CD8-positive, alpha-beta memory T cell (primary cell): ENCODE results near the gene RPA1. TPM values are rescaled to one million over a fixed set of nuclear protein-coding genes. Genes with fewer than 3 reads are reported as not detected.

Source experiments
- CTCF ChIA-PET: fragments of 350-600 bp; sonication (Branson Sonifier 250); formaldehyde crosslinking; loops from one replicate; lab custom pipeline; 2021; ENCODE audit warnings: antibody characterized with exemption; lab: Charles Lee
- POLR2A ChIA-PET: fragments of 350-600 bp; sonication (Branson Sonifier 250); formaldehyde crosslinking; loops from one replicate; lab custom pipeline; 2021; ENCODE audit warnings: antibody characterized with exemption; lab: Charles Lee
- DNase-seq, 5 donors: peaks; one replicate each; pipeline versions ENCODE4 v3.0.0 to v3.0.0-alpha.2; 2020 to 2022; ENCODE audit warnings: mixed read lengths in 1 of 5
- H3K27ac ChIP-seq: one replicate; pipeline ENCODE4 v1.7.0; 2013; ENCODE audit warnings: low read depth, mild to moderate bottlenecking, low read length, moderate library complexity
- H3K27me3 ChIP-seq: 2 replicates; pipeline ENCODE4 v1.7.0; 2013; ENCODE audit warnings: low read length, mild to moderate bottlenecking; ENCODE audit not compliant: insufficient read depth, poor library complexity, severe bottlenecking
- H3K36me3 ChIP-seq: 2 replicates; pipeline ENCODE4 v1.7.0; 2013; ENCODE audit warnings: mild to moderate bottlenecking, low read length, moderate library complexity; ENCODE audit not compliant: insufficient read depth
- H3K4me1 ChIP-seq: 2 replicates; pipeline ENCODE4 v1.7.0; 2013; ENCODE audit warnings: mild to moderate bottlenecking, low read length, moderate library complexity; ENCODE audit not compliant: insufficient read depth
- H3K4me3 ChIP-seq: 2 replicates; pipeline ENCODE4 v1.7.0; 2013; ENCODE audit warnings: mild to moderate bottlenecking, low read length
- H3K9me3 ChIP-seq: 2 replicates; pipeline ENCODE4 v1.7.0; 2013; ENCODE audit warnings: mild to moderate bottlenecking, low read length
- H3K27ac Mint-ChIP-seq, 8 donors: one replicate each; pipeline ENCODE4 v1.8.0; 2020 to 2021; ENCODE audit warnings: mixed read lengths in 8 of 8, mild to moderate bottlenecking in 6 of 8, inconsistent platforms in 3 of 8, moderate library complexity in 3 of 8
- H3K27me3 Mint-ChIP-seq, 2 donors: one replicate each; pipeline ENCODE4 v1.8.0; 2020 to 2021; ENCODE audit warnings: mixed read lengths in 2 of 2, mild to moderate bottlenecking in 1 of 2, moderate library complexity in 1 of 2
- H3K36me3 Mint-ChIP-seq, 3 donors: one replicate each; pipeline ENCODE4 v1.8.0; 2020 to 2021; ENCODE audit warnings: mixed read lengths in 3 of 3, inconsistent platforms in 1 of 3, mild to moderate bottlenecking in 1 of 3
- H3K4me1 Mint-ChIP-seq, 3 donors: one replicate each; pipeline ENCODE4 v1.8.0; 2020 to 2021; ENCODE audit warnings: mixed read lengths in 3 of 3, inconsistent platforms in 1 of 3, mild to moderate bottlenecking in 1 of 3
- H3K4me3 Mint-ChIP-seq, 7 donors: one replicate each; pipeline ENCODE4 v1.8.0; 2020 to 2021; ENCODE audit warnings: mixed read lengths in 7 of 7, mild to moderate bottlenecking in 6 of 7, moderate library complexity in 4 of 7, inconsistent platforms in 2 of 7
- H3K9me3 Mint-ChIP-seq, 5 donors: one replicate each; pipeline ENCODE4 v1.8.0; 2020 to 2022; ENCODE audit warnings: mixed read lengths in 5 of 5, mild to moderate bottlenecking in 3 of 5, moderate library complexity in 2 of 5, inconsistent platforms in 1 of 5
- polyA plus RNA-seq: library from polyadenylated mRNA; unstranded; fragments of 300-500 nt; fragmentation: Illumina TruSeq; gene quantifications from one replicate; pipeline ENCODE4 v1.2.3, GENCODE V29; 2021
- total RNA-seq, 2 experiments: library from RNA; stranded (reverse); gene quantifications; one replicate each; pipeline ENCODE4 v1.2.3, GENCODE V29; 2021

Gene RPA1
- total and polyA plus RNA-seq, 3 experiments from 2014 or later, result 92.3 to 192 (median 168) TPM

DNA sequence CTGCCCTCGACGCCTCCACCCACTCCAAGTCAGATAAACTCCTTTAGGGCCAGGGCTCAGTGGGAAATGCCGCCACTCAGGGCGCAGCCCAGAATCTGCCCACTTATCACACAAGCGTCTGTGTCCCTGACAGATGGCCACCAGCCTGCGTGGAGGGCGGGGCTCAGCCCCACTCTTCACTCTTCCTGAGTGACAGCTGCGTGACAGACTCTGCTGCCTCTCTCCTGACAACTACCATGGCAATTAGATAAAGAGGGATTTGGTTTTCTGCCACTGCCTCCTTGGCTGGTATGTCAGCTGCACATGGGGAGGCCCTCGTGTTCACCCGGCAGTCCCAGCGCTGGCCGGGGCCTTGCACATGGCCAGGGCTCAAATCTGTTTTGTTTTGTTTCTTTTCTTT lies 99.2 kb downstream of the RPA1 start:
- H3K9me3 ChIP-seq, result no peaks in the 10 kb centered on the region
- H3K27me3 ChIP-seq, result no peaks in the 10 kb centered on the region
- Mint-ChIP-seq H3K4me3 (no peak overlapping the region), H3K27me3 (peaks cover 0 to 4% of the 10 kb centered on the region in 2 donors), H3K36me3 (no peaks in the 10 kb centered on the region), H3K4me1 (no peaks in the 10 kb centered on the region), H3K27ac (no peak overlapping the region), H3K9me3 (no peaks in the 10 kb centered on the region)
- H3K4me3 ChIP-seq, result no peak overlapping the region
- no peaks in the 10 kb centered on the region for H3K36me3 ChIP-seq
- DNase-seq, result no peak
- ChIA-PET POLR2A (no interaction called here), CTCF (no interaction called here)
- no peaks in the 10 kb centered on the region for H3K4me1 ChIP-seq
- no peak overlapping the region for H3K27ac ChIP-seq

DNA sequence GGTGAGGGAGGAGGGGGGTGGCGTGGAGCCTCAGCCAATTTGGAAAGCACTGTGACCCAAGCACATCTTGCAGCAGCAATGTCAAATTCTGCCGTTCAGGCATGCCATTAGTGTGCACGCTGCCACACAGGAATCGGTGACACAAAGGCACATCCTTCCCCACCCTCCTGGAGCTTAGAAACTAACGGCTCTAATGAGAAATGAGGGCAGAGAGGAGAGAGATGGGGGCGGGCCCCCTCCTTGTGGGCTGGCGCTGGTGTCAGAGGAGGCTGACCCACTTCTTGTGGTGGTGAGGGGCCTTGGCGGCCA lies 100.5 kb downstream of the RPA1 start:
- CTCF ChIA-PET, result no interaction called here
- Mint-ChIP-seq H3K27ac (no peak overlapping the region), H3K4me1 (no peaks in the 10 kb centered on the region), H3K4me3 (no peak overlapping the region), H3K27me3 (peaks cover 0 to 4% of the 10 kb centered on the region in 2 donors), H3K36me3 (no peaks in the 10 kb centered on the region), H3K9me3 (no peaks in the 10 kb centered on the region)
- Histone ChIP-seq H3K4me1 (no peaks in the 10 kb centered on the region), H3K4me3 (no peak overlapping the region), H3K9me3 (no peaks in the 10 kb centered on the region), H3K27me3 (no peaks in the 10 kb centered on the region), H3K27ac (no peak overlapping the region), H3K36me3 (no peaks in the 10 kb centered on the region)
- no peak for DNase-seq
- POLR2A ChIA-PET, result no interaction called here

DNA sequence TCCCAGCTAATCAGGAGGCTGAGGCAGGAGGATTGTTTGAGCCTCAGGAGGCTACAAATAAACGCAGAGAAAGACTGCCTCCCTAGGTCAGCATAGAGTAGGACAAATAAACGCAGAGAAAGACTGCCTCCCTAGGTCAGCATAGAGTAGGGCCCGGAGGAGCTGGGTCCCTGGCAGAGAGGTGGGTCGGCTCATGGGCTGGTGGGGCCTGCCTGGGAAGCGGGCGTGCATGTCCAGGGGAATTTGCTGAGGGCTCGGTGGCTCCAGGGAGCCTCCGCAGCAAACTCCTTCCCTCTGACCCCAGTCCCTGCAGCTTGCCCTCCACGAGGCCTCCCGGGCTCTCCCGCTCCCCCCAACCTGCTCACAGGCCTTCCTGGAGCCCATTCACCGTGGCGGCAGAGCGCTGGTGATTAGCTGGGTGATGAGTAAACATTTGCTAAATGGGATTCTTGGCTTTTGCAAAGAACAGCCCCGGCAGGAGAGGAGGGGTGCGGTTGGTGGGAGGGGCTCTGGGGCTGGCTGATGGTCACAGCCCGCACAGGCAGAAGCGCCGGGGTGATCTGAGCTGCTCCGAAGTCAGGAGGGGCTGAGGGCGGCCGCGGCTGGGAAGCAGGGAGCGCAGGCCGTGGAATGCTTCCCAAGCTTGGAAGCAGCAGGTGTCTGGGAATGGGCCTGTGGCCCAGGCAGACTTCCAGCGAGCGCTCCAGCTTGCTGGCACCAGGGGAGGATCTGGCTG lies 102.2 kb downstream of the RPA1 start:
- ChIA-PET POLR2A (interaction anchor here (0.6 kb wide), 1 partner anchor 187 kb away, joined by 11 read pairs; no protein-coding TSS in a partner anchor), CTCF (no interaction called here)
- no peaks in the 10 kb centered on the region for H3K36me3 Mint-ChIP-seq

DNA sequence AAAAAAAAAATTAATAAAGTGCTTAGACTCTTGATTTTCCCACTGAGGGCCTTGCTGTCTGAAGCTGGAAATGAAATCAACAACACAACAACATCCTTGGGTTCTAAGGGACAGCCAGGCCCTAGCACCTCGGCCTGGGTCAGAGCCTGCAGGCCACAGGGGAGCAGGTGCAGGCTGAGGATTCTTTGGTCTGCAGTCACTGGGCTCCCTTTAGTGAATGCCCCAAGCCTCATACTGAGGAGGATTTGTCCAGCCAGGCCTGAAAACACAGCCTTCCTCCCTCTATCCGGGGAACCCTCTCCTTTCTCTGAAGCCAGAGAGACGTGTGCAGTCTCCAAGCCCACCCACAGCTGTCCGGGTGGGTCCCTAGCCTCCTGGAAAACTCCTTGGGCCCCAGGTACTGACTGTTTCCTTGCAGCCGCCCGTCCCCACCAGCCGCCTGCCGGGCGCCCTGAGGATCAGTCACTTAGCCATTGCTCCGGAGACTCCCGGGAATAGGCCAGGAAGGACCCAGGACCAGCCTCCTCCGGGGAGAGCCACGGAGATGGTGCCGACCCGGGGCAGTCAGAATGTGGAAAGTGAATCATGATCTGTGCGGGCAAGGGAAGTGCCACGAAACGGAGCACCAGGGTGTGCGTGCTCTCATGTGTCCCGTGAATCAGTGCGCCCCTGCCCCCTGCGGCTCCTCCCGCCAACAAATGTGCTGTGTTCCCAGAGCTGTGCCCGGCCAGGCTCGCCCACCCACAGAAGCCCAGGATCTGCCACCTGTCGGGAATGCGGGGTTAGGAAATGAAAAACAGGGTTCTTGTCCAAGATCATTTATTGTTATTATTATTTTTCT lies 104.3 kb downstream of the RPA1 start:
- H3K4me1 Mint-ChIP-seq, result no peaks in the 10 kb centered on the region
- CTCF ChIA-PET, result no interaction called here

More for the DNA sequence above, 102.2 kb downstream of the RPA1 start:
- Histone ChIP-seq H3K4me3 (no peak overlapping the region), H3K36me3 (no peaks in the 10 kb centered on the region), H3K4me1 (no peaks in the 10 kb centered on the region), H3K9me3 (no peaks in the 10 kb centered on the region), H3K27me3 (no peaks in the 10 kb centered on the region), H3K27ac (no peak overlapping the region)
- DNase-seq, result no peak
- Mint-ChIP-seq H3K9me3 (no peaks in the 10 kb centered on the region), H3K4me3 (no peak overlapping the region), H3K27ac (no peak overlapping the region), H3K27me3 (peaks cover 0 to 4% of the 10 kb centered on the region in 2 donors), H3K4me1 (no peaks in the 10 kb centered on the region)

DNA sequence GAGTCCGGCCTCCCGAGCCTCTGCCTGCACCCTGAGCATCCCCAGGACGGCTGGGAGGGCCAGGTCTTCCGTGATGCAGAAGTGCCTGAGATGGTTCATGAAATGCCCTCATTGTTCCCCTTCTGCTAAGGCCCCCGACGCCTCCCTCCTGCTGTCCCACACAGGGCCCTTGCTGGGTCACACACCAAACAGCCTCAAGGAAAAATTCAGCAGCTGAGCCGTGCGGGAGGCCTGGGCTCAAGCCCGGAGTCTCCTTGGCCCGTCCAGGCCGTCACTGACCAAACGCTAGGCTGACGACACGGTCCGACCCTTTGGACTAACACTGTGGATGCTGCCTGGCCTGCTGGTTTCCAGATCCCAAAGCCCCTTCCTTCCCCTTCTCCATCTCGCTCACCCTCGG lies 105.1 kb downstream of the RPA1 start:
- no peaks in the 10 kb centered on the region for H3K9me3 ChIP-seq
- no peak overlapping the region for H3K4me3 Mint-ChIP-seq
- H3K9me3 Mint-ChIP-seq, result no peaks in the 10 kb centered on the region
- no peaks in the 10 kb centered on the region for H3K36me3 ChIP-seq
- H3K4me3 ChIP-seq, result no peak overlapping the region
- H3K4me1 Mint-ChIP-seq, result no peaks in the 10 kb centered on the region
- no peak for DNase-seq
- POLR2A ChIA-PET, result no interaction called here
- CTCF ChIA-PET, result no interaction called here
- H3K27me3 Mint-ChIP-seq, result peaks cover 0 to 2% of the 10 kb centered on the region in 2 donors
- no peak overlapping the region for H3K27ac Mint-ChIP-seq
- H3K27ac ChIP-seq, result no peak overlapping the region
- no peaks in the 10 kb centered on the region for H3K36me3 Mint-ChIP-seq
- no peaks in the 10 kb centered on the region for H3K27me3 ChIP-seq
- no peaks in the 10 kb centered on the region for H3K4me1 ChIP-seq

More for the DNA sequence above, 104.3 kb downstream of the RPA1 start:
- no peak overlapping the region for H3K4me3 Mint-ChIP-seq
- Histone ChIP-seq H3K4me1 (no peaks in the 10 kb centered on the region), H3K27me3 (no peaks in the 10 kb centered on the region), H3K36me3 (no peaks in the 10 kb centered on the region), H3K9me3 (no peaks in the 10 kb centered on the region), H3K4me3 (no peak overlapping the region), H3K27ac (no peak overlapping the region)
- no peaks in the 10 kb centered on the region for H3K9me3 Mint-ChIP-seq
- no peak for DNase-seq
- POLR2A ChIA-PET, result no interaction called here
- no peaks in the 10 kb centered on the region for H3K36me3 Mint-ChIP-seq
- H3K27ac Mint-ChIP-seq, result peak overlapping the region in 1 of 8 donors; percentile 28
- H3K27me3 Mint-ChIP-seq, result peaks cover 0 to 4% of the 10 kb centered on the region in 2 donors

DNA sequence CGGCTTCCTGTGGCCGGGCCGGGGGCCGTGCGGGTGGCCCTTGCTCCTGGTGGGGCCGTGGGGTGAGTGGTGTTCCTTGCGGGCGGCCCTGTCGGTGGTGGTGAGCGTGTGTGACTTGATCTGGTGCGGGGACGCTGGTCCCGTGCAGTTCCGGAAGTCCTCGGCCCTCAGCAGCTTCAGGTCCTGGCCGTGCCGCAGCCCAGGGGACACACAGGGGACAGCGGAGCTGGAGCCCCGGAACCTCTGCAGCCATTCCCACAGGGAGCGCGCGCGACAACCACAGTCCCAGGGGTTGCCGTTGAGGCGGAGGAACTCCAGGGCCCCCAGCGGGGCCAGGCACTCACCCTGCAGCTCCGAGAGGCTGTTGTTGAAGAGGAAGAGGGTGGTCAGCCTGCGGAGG lies 107.0 kb downstream of the RPA1 start:
- no peaks in the 10 kb centered on the region for H3K9me3 ChIP-seq
- H3K4me3 Mint-ChIP-seq, result no peak overlapping the region
- H3K27ac Mint-ChIP-seq, result peak overlapping the region in 2 of 8 donors; percentile 26 to 38
- no peaks in the 10 kb centered on the region for H3K27me3 ChIP-seq
- H3K9me3 Mint-ChIP-seq, result no peaks in the 10 kb centered on the region
- ChIA-PET CTCF (no interaction called here), POLR2A (no interaction called here)
- H3K27ac ChIP-seq, result no peak overlapping the region
- no peaks in the 10 kb centered on the region for H3K27me3 Mint-ChIP-seq
- H3K4me1 Mint-ChIP-seq, result no peaks in the 10 kb centered on the region
- H3K4me3 ChIP-seq, result no peak overlapping the region
- no peaks in the 10 kb centered on the region for H3K4me1 ChIP-seq
- no peak for DNase-seq
- H3K36me3 Mint-ChIP-seq, result no peaks in the 10 kb centered on the region
- H3K36me3 ChIP-seq, result no peaks in the 10 kb centered on the region

DNA sequence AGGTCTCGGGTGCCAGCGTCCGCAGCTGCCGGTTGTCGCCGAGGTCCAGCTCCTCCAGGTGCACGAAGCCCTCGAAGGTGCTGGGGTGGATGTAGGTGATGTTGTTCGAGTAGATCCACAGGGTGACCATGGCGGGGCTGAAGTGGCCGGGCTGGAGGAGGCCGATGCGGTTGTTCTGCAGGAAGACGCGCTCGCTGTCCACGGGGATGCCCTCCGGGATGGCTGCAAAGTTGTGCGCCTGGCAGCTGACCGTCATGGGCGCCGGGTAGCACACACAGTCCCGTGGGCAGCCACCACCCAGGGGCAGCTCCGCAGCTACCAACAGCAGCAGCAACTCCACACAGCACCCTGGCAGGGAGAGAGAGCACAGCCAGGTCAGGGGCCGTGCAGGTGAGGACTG lies 107.7 kb downstream of the RPA1 start:
- no peaks in the 10 kb centered on the region for H3K36me3 ChIP-seq
- no peak overlapping the region for H3K27ac ChIP-seq
- POLR2A ChIA-PET, result no interaction called here
- no peaks in the 10 kb centered on the region for H3K27me3 ChIP-seq
- CTCF ChIA-PET, result no interaction called here
- Mint-ChIP-seq H3K9me3 (no peaks in the 10 kb centered on the region), H3K27ac (no peak overlapping the region), H3K4me1 (no peaks in the 10 kb centered on the region), H3K36me3 (no peaks in the 10 kb centered on the region), H3K27me3 (no peaks in the 10 kb centered on the region), H3K4me3 (no peak overlapping the region)
- no peak overlapping the region for H3K4me3 ChIP-seq
- no peak for DNase-seq
- no peaks in the 10 kb centered on the region for H3K9me3 ChIP-seq
- no peaks in the 10 kb centered on the region for H3K4me1 ChIP-seq

DNA sequence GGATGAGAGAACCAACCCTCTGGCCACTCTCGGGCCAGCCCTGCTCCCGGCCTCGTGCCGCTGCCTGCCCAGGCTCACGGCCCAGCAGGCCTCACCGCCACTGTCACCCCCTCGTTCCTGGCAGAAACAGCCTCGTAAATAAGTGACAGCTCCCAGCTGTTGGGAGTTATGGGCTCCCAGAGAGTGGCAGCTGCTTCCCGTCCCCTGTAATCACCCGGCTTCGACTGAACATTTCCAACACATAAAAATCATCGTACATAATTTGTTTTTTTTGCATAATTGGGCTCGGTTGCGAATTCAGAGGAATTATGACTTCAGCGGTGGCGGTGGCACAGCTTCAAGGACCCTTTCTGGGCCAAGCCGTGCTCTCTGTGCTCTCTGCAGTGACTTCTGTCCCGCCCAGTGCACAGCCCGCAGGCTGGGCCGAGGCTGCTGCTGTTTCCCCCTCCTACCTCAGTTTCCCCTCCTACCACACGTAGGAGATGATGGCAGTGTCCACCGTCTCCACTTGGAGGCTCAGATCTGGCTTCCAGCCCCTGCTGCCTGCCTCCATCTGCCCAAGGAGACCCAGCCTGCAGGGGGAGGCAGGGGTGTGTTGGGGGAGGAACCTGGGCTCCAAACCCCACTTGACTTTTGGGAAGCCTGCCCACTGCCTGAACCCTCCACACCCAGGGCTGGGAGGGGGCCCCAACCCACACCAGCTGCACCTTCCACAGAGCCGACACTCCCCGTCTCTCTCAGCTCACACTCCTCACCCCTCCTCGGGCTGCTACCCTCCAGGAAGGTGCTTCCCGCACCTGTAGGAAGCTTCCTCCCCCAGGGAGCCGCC lies 110.4 kb downstream of the RPA1 start:
- Mint-ChIP-seq H3K36me3 (no peaks in the 10 kb centered on the region), H3K9me3 (no peaks in the 10 kb centered on the region), H3K27ac (no peak overlapping the region), H3K4me3 (no peak overlapping the region), H3K4me1 (no peaks in the 10 kb centered on the region), H3K27me3 (peaks cover 0 to 1% of the 10 kb centered on the region in 2 donors)
- ChIA-PET CTCF (no interaction called here), POLR2A (no interaction called here)
- no peaks in the 10 kb centered on the region for H3K36me3 ChIP-seq
- no peak overlapping the region for H3K27ac ChIP-seq
- no peaks in the 10 kb centered on the region for H3K27me3 ChIP-seq
- no peak overlapping the region for H3K4me3 ChIP-seq
- DNase-seq, result no peak
- H3K9me3 ChIP-seq, result no peaks in the 10 kb centered on the region
- H3K4me1 ChIP-seq, result no peaks in the 10 kb centered on the region
